Activated naive CD8-positive, alpha-beta T cell treated with anti-CD3 and anti-CD28 coated beads, Interleukin-2, amount 50 U/mL, for 16 hours (primary cell): ENCODE measurements around the gene PARM1.

Experiments
- DNase-seq: peaks from one replicate; pipeline ENCODE4 v3.0.0-alpha.2; 2020; ENCODE audit warnings: low read depth, low spot score

PARM1 gene

DNA sequence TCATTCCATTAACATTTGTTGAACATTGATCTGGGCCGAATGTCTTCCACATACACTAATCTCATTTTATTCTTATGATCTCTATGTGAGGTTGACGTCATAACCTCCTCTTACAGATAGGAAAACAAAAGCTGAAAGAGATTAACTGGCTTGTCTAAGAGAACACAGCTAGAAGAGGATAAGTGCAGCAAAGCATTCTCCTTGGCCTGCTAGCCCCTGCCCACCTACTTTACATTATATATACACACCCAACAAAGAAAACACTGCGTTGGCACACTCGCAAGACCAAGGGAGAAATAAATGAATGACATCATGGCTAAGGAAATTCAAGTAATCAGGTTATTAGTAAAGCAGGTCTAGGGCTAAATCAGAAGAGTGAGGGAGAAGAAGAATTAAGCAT is 138.4 kb downstream of the PARM1 start:
- DNase-seq, result no peak

DNA sequence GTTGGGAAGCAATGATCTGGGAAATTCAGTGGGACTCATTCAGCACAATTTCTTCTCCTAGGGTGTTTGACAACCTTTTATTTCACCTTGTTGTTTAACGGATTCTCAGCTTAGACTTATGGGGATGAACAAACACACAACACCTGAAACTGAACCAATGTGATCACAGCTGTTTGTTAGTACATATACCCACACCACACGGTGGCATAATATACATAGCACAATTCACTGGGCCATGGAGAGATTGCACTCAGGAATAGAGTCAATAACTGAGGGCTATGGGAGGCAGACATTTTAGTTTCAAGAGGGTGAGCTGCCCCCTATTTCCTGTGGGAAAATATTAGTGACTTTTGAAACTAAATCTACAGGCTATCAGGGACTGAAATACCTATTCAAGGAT is 148.0 kb downstream of the PARM1 start:
- DNase-seq, result no peak

- DNase-seq, result no peak
Measured at GRCh38 chr4:75081561-75081960, 148.6 kb downstream of the PARM1 start.

DNA sequence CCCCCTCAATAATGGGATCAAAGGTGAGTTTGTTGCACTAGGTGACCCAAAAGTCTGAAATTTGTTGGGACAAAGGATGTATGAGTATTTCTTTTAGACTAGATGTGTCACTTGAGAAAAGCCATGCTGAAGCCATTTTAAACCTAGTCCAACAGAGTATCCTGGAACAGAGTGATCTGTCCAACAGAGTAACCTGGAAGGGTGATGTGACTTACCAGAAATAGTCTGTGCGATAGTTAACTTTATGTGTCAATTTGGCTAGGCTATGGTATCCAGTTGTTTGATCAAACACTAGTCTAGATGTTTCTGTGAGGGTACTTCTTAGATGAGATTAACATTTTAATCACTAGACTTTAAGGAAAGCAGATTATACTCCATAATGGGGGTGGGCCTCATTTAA is 154.5 kb downstream of the PARM1 start:
- DNase-seq, result no peak

- no peak for DNase-seq
Measured at GRCh38 chr4:75087865-75088264, 154.9 kb downstream of the PARM1 start.

GRCh38 chr4:75089206-75089605 is 156.3 kb downstream of the PARM1 start:
- no peak for DNase-seq

- DNase-seq, result no peak
Measured at GRCh38 chr4:75099321-75099720, 166.4 kb downstream of the PARM1 start.
